ENCODE data around the gene SEC31B. TPM values are rescaled to one million over a fixed set of nuclear protein-coding genes. Genes with fewer than 3 reads are reported as not detected.

The SEC31B gene
- total RNA-seq, 2 donors from 2014 or later = 9.0 to 13.6 TPM

GRCh38 chr10:100501423-100501822 lies 18.2 kb downstream of the SEC31B start:
- TF ChIP-seq CTCF (conservative IDR thresholded peaks at IDR 0.05) = no peak
- peaks cover 5% of the 10 kb centered on the region for H3K36me3 Mint-ChIP-seq (ENCODE audit: low read depth)

GRCh38 chr10:100498059-100498458 lies 21.6 kb downstream of the SEC31B start:
- no peak for DNase-seq
- Histone ChIP-seq H3K27ac (ENCODE audit: low read depth, low read length) (no peak overlapping the region), H3K36me3 (ENCODE audit: control insufficient read depth, insufficient read depth, low read length) (no peaks in the 10 kb centered on the region), H3K9me3 (ENCODE audit: control insufficient read depth, low read length) (no peaks in the 10 kb centered on the region), H3K27me3 (ENCODE audit: control insufficient read depth, insufficient read depth, low read length, poor library complexity, severe bottlenecking) (peaks cover 98% of the 10 kb centered on the region), H3K4me1 (ENCODE audit: control insufficient read depth, insufficient read depth, low read length) (no peaks in the 10 kb centered on the region), H3K4me3 (ENCODE audit: low read length) (no peak overlapping the region), H3K9ac (ENCODE audit: extremely low read depth, low read length, poor library complexity, severe bottlenecking) (no peak overlapping the region)
- H3K4me1 Mint-ChIP-seq = no peaks in the 10 kb centered on the region
- peaks cover 16% of the 10 kb centered on the region for H3K36me3 Mint-ChIP-seq (ENCODE audit: low read depth)
- WGBS, 2 experiments (ENCODE audit: insufficient coverage in 1 of 2, insufficient read length in 1 of 2) = 86 to 92% methylated on average over 3 to 4 of the region's 4 CpGs
- no peak overlapping the region for H3K4me3 Mint-ChIP-seq
- TF ChIP-seq CTCF (conservative IDR thresholded peaks at IDR 0.05) = no peak
- no peak overlapping the region for H3K27ac Mint-ChIP-seq
- peaks cover 100% of the 10 kb centered on the region for H3K27me3 Mint-ChIP-seq (ENCODE audit: insufficient read depth)
- no peaks in the 10 kb centered on the region for H3K9me3 Mint-ChIP-seq

More at GRCh38 chr10:100501423-100501822, 18.2 kb downstream of the SEC31B start:
- DNase-seq = no peak
- H3K9ac ChIP-seq (ENCODE audit: extremely low read depth, low read length, poor library complexity, severe bottlenecking) = no peak overlapping the region
- H3K27me3 ChIP-seq (ENCODE audit: control insufficient read depth, insufficient read depth, low read length, poor library complexity, severe bottlenecking) = peaks cover 95% of the 10 kb centered on the region
- no peaks in the 10 kb centered on the region for H3K36me3 ChIP-seq (ENCODE audit: control insufficient read depth, insufficient read depth, low read length)
- H3K4me1 Mint-ChIP-seq = no peaks in the 10 kb centered on the region
- H3K4me3 ChIP-seq (ENCODE audit: low read length) = no peak overlapping the region
- H3K27me3 Mint-ChIP-seq (ENCODE audit: insufficient read depth) = peaks cover 96% of the 10 kb centered on the region
- H3K27ac ChIP-seq (ENCODE audit: low read depth, low read length) = no peak overlapping the region
- H3K9me3 Mint-ChIP-seq = no peaks in the 10 kb centered on the region
- H3K4me3 Mint-ChIP-seq = no peak overlapping the region
- H3K9me3 ChIP-seq (ENCODE audit: control insufficient read depth, low read length) = no peaks in the 10 kb centered on the region
- no peak overlapping the region for H3K27ac Mint-ChIP-seq
- no peaks in the 10 kb centered on the region for H3K4me1 ChIP-seq (ENCODE audit: control insufficient read depth, insufficient read depth, low read length)

GRCh38 chr10:100496567-100496966 lies 23.1 kb downstream of the SEC31B start:
- Histone ChIP-seq H3K27ac (ENCODE audit: low read depth, low read length) (no peak overlapping the region), H3K27me3 (ENCODE audit: control insufficient read depth, insufficient read depth, low read length, poor library complexity, severe bottlenecking) (peaks cover 98% of the 10 kb centered on the region), H3K4me3 (ENCODE audit: low read length) (no peak overlapping the region), H3K9me3 (ENCODE audit: control insufficient read depth, low read length) (no peaks in the 10 kb centered on the region), H3K36me3 (ENCODE audit: control insufficient read depth, insufficient read depth, low read length) (no peaks in the 10 kb centered on the region), H3K4me1 (ENCODE audit: control insufficient read depth, insufficient read depth, low read length) (no peaks in the 10 kb centered on the region), H3K9ac (ENCODE audit: extremely low read depth, low read length, poor library complexity, severe bottlenecking) (no peak overlapping the region)
- Mint-ChIP-seq H3K27me3 (ENCODE audit: insufficient read depth) (peaks cover 100% of the 10 kb centered on the region), H3K4me3 (no peak overlapping the region), H3K27ac (no peak overlapping the region), H3K36me3 (ENCODE audit: low read depth) (peaks cover 21% of the 10 kb centered on the region), H3K4me1 (no peaks in the 10 kb centered on the region), H3K9me3 (no peaks in the 10 kb centered on the region)
- no peak for TF ChIP-seq CTCF (conservative IDR thresholded peaks at IDR 0.05)
- no peak for DNase-seq
- 86 to 88% methylated on average over 2 of the region's 2 CpGs for WGBS, 2 experiments (ENCODE audit: insufficient coverage in 1 of 2, insufficient read length in 1 of 2)
